ENCODE data around the gene ROBO2.

- TF ChIP-seq CTCF (IDR thresholded peaks at IDR 0.05; ENCODE audit: low read length) (no peak), EZH2 (IDR thresholded peaks at IDR 0.05; ENCODE audit: borderline replicate concordance, low read length) (no peak)
Measured at GRCh38 chr3:77189684-77190083, 149.8 kb downstream of the ROBO2 start.
